Gastrocnemius medialis (tissue), 4 donors: ENCODE results near the gene PPP4R3B. TPM values are rescaled to one million over a fixed set of nuclear protein-coding genes. Genes with fewer than 3 reads are reported as not detected.

Experiments used
- ATAC-seq, 2 donors: fragments of 150-250 bp; one replicate each; pipeline ENCODE4 v1.9.1; 2016
- DNase-seq, 2 donors: peaks; one replicate each; pipeline ENCODE4 v3.0.0-alpha.2; 2019
- H3K27ac ChIP-seq, 4 donors: fragments of 200-600 bp; sonication (generic); 1 replicate in 1 of 4; 2 replicates in 3 of 4; pipeline ENCODE4 v1.5.1; 2016 to 2018; ENCODE audit warnings: mild to moderate bottlenecking in 2 of 4, moderate library complexity in 1 of 4
- H3K27me3 ChIP-seq, 3 donors: fragments of 200-600 bp; sonication (generic) in 2 of 3; 1 replicate in 1 of 3; 2 replicates in 2 of 3; pipeline versions ENCODE4 v1.5.1 to v1.6.0; 2016 to 2019; ENCODE audit warnings: mild to moderate bottlenecking in 1 of 3, moderate library complexity in 1 of 3
- H3K36me3 ChIP-seq, 2 donors: fragments of 200-600 bp; sonication (generic) in 1 of 2; one replicate each; pipeline ENCODE4 v1.5.1; 2017 to 2018
- H3K4me1 ChIP-seq, 2 donors: fragments of 200-600 bp; sonication (generic) in 1 of 2; one replicate each; pipeline ENCODE4 v1.5.1; 2016 to 2017; ENCODE audit warnings: mild to moderate bottlenecking in 2 of 2
- H3K4me3 ChIP-seq, 4 donors: fragments of 200-600 bp; sonication (generic) in 3 of 4; 1 replicate in 1 of 4; 2 replicates in 3 of 4; pipeline ENCODE4 v1.5.1; 2016 to 2019; ENCODE audit warnings: mild to moderate bottlenecking in 2 of 4
- H3K9me3 ChIP-seq, 3 donors: fragments of 200-600 bp; sonication (generic) in 2 of 3; 1 replicate in 1 of 3; 2 replicates in 2 of 3; pipeline ENCODE4 v1.5.1; 2016 to 2019
- CTCF ChIP-seq, 5 experiments: fragments of 450-650 bp in 3 of 5; fragments of 200-600 bp in 2 of 5; sonication (generic) in 2 of 5; IDR thresholded peaks in 4 of 5; conservative IDR thresholded peaks in 1 of 5; 1 replicate in 4 of 5; 2 replicates in 1 of 5; pipeline ENCODE4 v1.5.1; 2016 to 2019; ENCODE audit warnings: antibody characterized with exemption in 5 of 5, mild to moderate bottlenecking in 3 of 5, moderate library complexity in 3 of 5
- POLR2A ChIP-seq, 2 donors: fragments of 450-650 bp; IDR thresholded peaks; one replicate each; pipeline ENCODE4 v1.6.1; 2017; ENCODE audit warnings: antibody characterized with exemption in 2 of 2, mild to moderate bottlenecking in 2 of 2, moderate library complexity in 2 of 2
- in situ Hi-C, 4 donors: fragments of 200-750 bp; cut with MboI; loops; one replicate each; pipeline versions ENCODE4 v1.15.0 to v1.8.0; 2017; ENCODE audit warnings: low sequenced_read_pairs in 4 of 4
- intact Hi-C: fragments of 100-400 bp; cut with DNase I; formaldehyde crosslinking; loops from one replicate; pipeline ENCODE4 v1.15.1; 2023; ENCODE audit warnings: low total_unique reads
- total RNA-seq, 4 donors: library from RNA; depleted of rRNA; stranded (reverse); fragments of >200 nt; gene quantifications; one replicate each; pipeline versions ENCODE4 v1.1.0 to v1.2.3, GENCODE V29; 2016

PPP4R3B gene
- total RNA-seq, 4 donors from 2014 or later: 20.6 to 30.3 (median 25.4) TPM

- H3K4me1 ChIP-seq: peaks cover 0 to 4% of the 10 kb centered on the region in 2 donors
- H3K36me3 ChIP-seq: peaks cover 0 to 18% of the 10 kb centered on the region in 2 donors
- peak overlapping the region in 2 of 4 donors; percentile 39 to 57 for H3K27ac ChIP-seq
- peak; percentile 21 to 30 for ATAC-seq
- DNase-seq: no peak
- H3K4me3 ChIP-seq: no peak overlapping the region
- intact Hi-C loops: no loop called here
- H3K9me3 ChIP-seq: no peaks in the 10 kb centered on the region
- no peaks in the 10 kb centered on the region for H3K27me3 ChIP-seq
- TF ChIP-seq CTCF (IDR thresholded peaks at IDR 0.05 in 4 of 5, conservative IDR thresholded peaks at IDR 0.05 in 1 of 5) (no peak), POLR2A (IDR thresholded peaks at IDR 0.05) (no peak)
- in situ Hi-C loops: no loop called here
Measured at GRCh38 chr2:55530539-55531081, 86.8 kb downstream of the PPP4R3B start.

- in situ Hi-C loops (no loop called here), intact Hi-C loops (no loop called here)
- no peak for ATAC-seq
- H3K36me3 ChIP-seq: peaks cover 0 to 31% of the 10 kb centered on the region in 2 donors
- no peaks in the 10 kb centered on the region for H3K9me3 ChIP-seq
- no peak overlapping the region for H3K4me3 ChIP-seq
- DNase-seq: no peak
- TF ChIP-seq POLR2A (IDR thresholded peaks at IDR 0.05): no peak
- TF ChIP-seq CTCF (IDR thresholded peaks at IDR 0.05 in 4 of 5, conservative IDR thresholded peaks at IDR 0.05 in 1 of 5): no peak
- H3K27ac ChIP-seq: no peak overlapping the region
- H3K27me3 ChIP-seq: no peaks in the 10 kb centered on the region
- peaks cover 0 to 3% of the 10 kb centered on the region in 2 donors for H3K4me1 ChIP-seq
Measured at GRCh38 chr2:55526174-55526573, 91.2 kb downstream of the PPP4R3B start.

- Histone ChIP-seq H3K27me3 (no peaks in the 10 kb centered on the region), H3K36me3 (peaks cover 0 to 31% of the 10 kb centered on the region in 2 donors), H3K4me3 (no peak overlapping the region), H3K27ac (no peak overlapping the region), H3K9me3 (no peaks in the 10 kb centered on the region), H3K4me1 (peaks cover 9 to 10% of the 10 kb centered on the region in 2 donors)
- intact Hi-C loops (no loop called here), in situ Hi-C loops (no loop called here)
- DNase-seq (no peak), ATAC-seq (no peak)
- TF ChIP-seq POLR2A (IDR thresholded peaks at IDR 0.05): no peak
Measured at GRCh38 chr2:55524884-55525437, 92.5 kb downstream of the PPP4R3B start.

GRCh38 chr2:55519938-55520885 is 97.2 kb downstream of the PPP4R3B start:
- in situ Hi-C loops: loop anchor here in 1 of 4 donors (10.0 kb wide), 1 partner anchor 245 kb away; no protein-coding TSS in a partner anchor
- TF ChIP-seq POLR2A (IDR thresholded peaks at IDR 0.05) (no peak), CTCF (IDR thresholded peaks at IDR 0.05 in 4 of 5, conservative IDR thresholded peaks at IDR 0.05 in 1 of 5) (no peak)
- intact Hi-C loops: loop anchor here (1.0 to 5.0 kb wide), 4 partner anchors 97 to 288 kb away; partner anchors contain the start of genes CCDC88A, CLHC1, MTIF2 and PPP4R3B
- Histone ChIP-seq H3K4me3 (peak overlapping the region; percentile 84 to 99 (median 93)), H3K27me3 (no peaks in the 10 kb centered on the region), H3K27ac (peak overlapping the region; percentile 80 to 84 (median 82)), H3K9me3 (no peaks in the 10 kb centered on the region), H3K4me1 (peaks cover 9 to 13% of the 10 kb centered on the region in 2 donors), H3K36me3 (peaks cover 0 to 13% of the 10 kb centered on the region in 2 donors)
- ATAC-seq (peak in 1 of 2 donors; percentile 12), DNase-seq (no peak)
